ENCODE measurements around the gene HMG20A. TPM values are rescaled to one million over a fixed set of nuclear protein-coding genes. Genes with fewer than 3 reads are reported as not detected.
A peak's percentile ranks its signal among the peaks of the same experiment; 100 is the strongest.

The HMG20A gene
- total and polyA plus RNA-seq, 2 of the 13 experiments (the other 11 are each of a cell fraction or from before 2014, with no cell fraction given): 28.0 to 35.2 TPM

DNA sequence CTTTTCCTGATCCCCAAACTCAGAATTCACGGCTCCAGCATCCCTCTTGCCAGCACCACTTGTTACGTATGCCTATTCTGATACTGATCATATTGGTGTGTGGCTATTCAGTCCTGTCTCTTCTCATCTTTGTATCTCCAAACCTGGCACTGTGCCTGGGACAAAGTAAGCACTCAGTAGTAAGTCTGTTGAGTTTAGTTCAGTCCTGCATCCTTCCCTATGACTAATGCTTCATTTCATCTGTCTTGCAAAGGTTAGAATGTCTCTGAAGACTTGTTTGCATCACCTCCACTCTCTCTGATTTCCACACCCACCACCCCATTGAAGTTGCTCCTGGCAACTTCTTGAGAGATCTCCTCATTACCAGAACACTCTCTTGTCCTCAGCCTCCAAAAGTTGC, 80.3 kb downstream of the HMG20A start (continued):
- TF ChIP-seq MEIS2 (CRISPR knock-in tag; IDR thresholded peaks at IDR 0.05) (no peak), GATAD2A (CRISPR knock-in tag; IDR thresholded peaks at IDR 0.05) (no peak), CEBPB (IDR thresholded peaks at IDR 0.05; ENCODE audit: borderline replicate concordance, low read depth, low read length) (no peak)
- TF ChIP-seq, protein P1, sequence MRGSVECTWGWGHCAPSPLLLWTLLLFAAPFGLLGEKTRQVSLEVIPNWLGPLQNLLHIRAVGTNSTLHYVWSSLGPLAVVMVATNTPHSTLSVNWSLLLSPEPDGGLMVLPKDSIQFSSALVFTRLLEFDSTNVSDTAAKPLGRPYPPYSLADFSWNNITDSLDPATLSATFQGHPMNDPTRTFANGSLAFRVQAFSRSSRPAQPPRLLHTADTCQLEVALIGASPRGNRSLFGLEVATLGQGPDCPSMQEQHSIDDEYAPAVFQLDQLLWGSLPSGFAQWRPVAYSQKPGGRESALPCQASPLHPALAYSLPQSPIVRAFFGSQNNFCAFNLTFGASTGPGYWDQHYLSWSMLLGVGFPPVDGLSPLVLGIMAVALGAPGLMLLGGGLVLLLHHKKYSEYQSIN (CRISPR knock-in tag; IDR thresholded peaks at IDR 0.05; ENCODE audit: borderline replicate concordance): no peak
- TF ChIP-seq, protein P2, sequence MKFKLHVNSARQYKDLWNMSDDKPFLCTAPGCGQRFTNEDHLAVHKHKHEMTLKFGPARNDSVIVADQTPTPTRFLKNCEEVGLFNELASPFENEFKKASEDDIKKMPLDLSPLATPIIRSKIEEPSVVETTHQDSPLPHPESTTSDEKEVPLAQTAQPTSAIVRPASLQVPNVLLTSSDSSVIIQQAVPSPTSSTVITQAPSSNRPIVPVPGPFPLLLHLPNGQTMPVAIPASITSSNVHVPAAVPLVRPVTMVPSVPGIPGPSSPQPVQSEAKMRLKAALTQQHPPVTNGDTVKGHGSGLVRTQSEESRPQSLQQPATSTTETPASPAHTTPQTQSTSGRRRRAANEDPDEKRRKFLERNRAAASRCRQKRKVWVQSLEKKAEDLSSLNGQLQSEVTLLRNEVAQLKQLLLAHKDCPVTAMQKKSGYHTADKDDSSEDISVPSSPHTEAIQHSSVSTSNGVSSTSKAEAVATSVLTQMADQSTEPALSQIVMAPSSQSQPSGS (CRISPR knock-in tag; IDR thresholded peaks at IDR 0.05): no peak

DNA sequence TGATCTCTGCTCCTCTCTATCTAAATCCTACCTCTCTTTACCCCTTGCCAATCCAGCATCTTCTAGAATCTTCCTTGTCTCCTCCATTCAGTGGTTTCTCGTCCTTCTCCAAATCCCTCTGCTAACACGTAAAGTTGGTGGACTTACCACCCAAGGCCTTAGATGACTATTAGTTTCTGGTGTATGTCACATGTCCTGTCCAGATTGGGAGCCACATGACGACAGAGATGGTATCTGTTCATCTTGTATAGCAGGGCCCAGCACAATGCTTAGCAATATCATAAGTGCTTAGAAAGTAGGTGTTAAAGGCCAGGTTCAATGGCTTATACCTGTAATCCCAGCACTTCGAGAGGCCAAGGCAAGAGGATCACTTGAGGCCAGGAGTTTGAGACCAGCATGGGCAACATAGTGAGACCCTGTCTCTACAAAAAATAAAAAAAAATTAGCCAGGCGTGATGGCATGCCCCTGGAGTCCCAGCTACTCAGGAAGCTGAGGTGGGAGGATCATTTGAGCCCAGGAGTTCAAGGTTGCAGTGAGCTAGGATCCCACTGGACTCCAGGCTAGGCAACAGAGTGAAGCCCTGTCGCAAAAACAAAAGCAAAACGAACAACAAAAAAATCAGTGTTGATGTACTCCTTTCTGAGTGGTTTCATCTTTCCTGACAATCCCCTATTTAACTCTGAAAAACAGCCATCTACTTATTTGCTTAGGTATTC, 81.8 kb downstream of the HMG20A start:
- intact Hi-C loops (cut with micrococcal nuclease; ENCODE audit: unreplicated experiment) (no loop called here), in situ Hi-C loops (cut with HindIII; ENCODE audit: extremely low pct_ligation_motif_present, low pct_unique_long_range_greater_than_20kb) (loop anchor here (5.0 kb wide), 1 partner anchor 40 kb away; no protein-coding TSS in a partner anchor)
- POLR2A ChIA-PET: no interaction called here
- Histone ChIP-seq H3K79me2 (ENCODE audit: insufficient read depth, low read length) (no peaks in the 10 kb centered on the region), H3K4me2 (ENCODE audit: low read depth, low read length) (peak overlapping the region; percentile 5; the same call in 1 of the 2 replicates), H3K27me3 (ENCODE audit: control insufficient read depth in 1 of 2, insufficient read depth in 2 of 2, low read length in 2 of 2) (no peaks in the 10 kb centered on the region), H3K4me3 (replicated peaks in 1 of 3; ENCODE audit: insufficient read depth in 1 of 3, low read depth in 2 of 3, low read length in 3 of 3) (no peak overlapping the region), H3K27ac (ENCODE audit: extremely low read length, insufficient read depth, low read length) (no peak overlapping the region), H3K9me3 (ENCODE audit: low read length) (no peaks in the 10 kb centered on the region), H2AFZ (ENCODE audit: low read length) (no peak overlapping the region), H4K20me1 (ENCODE audit: insufficient read depth, low read length) (no peaks in the 10 kb centered on the region), H3K9ac (ENCODE audit: insufficient read depth, low read depth, low read length) (no peak overlapping the region), H3K36me3 (replicated peaks in 1 of 2; ENCODE audit: control insufficient read depth in 1 of 2, insufficient read depth in 2 of 2, low read length in 2 of 2) (no peaks in the 10 kb centered on the region), H3K4me1 (ENCODE audit: insufficient read depth, low read length) (peaks cover 61% of the 10 kb centered on the region)
- peak; percentile 49 for FAIRE-seq
- 44% methylated on average over 7 of the region's 7 CpGs for whole genome bisulfite sequencing (ENCODE audit: low lambda C conversion rate)
- BruUV-seq (replicated peaks): no TSS peak
- DNase-seq (ENCODE audit: low spot score): peak; percentile 23
- peak; percentile 57 for ATAC-seq
- CTCF ChIA-PET (ENCODE audit: low intra/inter-chr PET ratio, low total read pairs): no interaction called here
- TF ChIP-seq, protein P3, sequence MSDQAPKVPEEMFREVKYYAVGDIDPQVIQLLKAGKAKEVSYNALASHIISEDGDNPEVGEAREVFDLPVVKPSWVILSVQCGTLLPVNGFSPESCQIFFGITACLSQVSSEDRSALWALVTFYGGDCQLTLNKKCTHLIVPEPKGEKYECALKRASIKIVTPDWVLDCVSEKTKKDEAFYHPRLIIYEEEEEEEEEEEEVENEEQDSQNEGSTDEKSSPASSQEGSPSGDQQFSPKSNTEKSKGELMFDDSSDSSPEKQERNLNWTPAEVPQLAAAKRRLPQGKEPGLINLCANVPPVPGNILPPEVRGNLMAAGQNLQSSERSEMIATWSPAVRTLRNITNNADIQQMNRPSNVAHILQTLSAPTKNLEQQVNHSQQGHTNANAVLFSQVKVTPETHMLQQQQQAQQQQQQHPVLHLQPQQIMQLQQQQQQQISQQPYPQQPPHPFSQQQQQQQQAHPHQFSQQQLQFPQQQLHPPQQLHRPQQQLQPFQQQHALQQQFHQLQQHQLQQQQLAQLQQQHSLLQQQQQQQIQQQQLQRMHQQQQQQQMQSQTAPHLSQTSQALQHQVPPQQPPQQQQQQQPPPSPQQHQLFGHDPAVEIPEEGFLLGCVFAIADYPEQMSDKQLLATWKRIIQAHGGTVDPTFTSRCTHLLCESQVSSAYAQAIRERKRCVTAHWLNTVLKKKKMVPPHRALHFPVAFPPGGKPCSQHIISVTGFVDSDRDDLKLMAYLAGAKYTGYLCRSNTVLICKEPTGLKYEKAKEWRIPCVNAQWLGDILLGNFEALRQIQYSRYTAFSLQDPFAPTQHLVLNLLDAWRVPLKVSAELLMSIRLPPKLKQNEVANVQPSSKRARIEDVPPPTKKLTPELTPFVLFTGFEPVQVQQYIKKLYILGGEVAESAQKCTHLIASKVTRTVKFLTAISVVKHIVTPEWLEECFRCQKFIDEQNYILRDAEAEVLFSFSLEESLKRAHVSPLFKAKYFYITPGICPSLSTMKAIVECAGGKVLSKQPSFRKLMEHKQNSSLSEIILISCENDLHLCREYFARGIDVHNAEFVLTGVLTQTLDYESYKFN (CRISPR knock-in tag; conservative IDR thresholded peaks at IDR 0.05): 0 out of 2 replicates have a peak, but pooled peaks have one; percentile 28
- TF ChIP-seq SNRNP70 (IDR thresholded peaks at IDR 0.05; ENCODE audit: low read depth, low read length): no peak
- 0 out of 2 replicates have a peak, but pooled peaks have one; percentile 14 for TF ChIP-seq ZNF292 (CRISPR knock-in tag; IDR thresholded peaks at IDR 0.05; ENCODE audit: borderline replicate concordance, low read depth)
- TF ChIP-seq ZNF572 (CRISPR knock-in tag; IDR thresholded peaks at IDR 0.05): no peak
- no peak for TF ChIP-seq HHEX (CRISPR knock-in tag; IDR thresholded peaks at IDR 0.05)
- TF ChIP-seq ZNF121 (CRISPR knock-in tag; IDR thresholded peaks at IDR 0.05): peak; percentile 52
- TF ChIP-seq ZNF263 (CRISPR knock-in tag; IDR thresholded peaks at IDR 0.05): 0 out of 2 replicates have a peak, but pooled peaks have one; percentile 39
- TF ChIP-seq SRSF1 (optimal IDR thresholded peaks at IDR 0.05; ENCODE audit: low read depth, low read length): no peak
- TF ChIP-seq FLYWCH1 (CRISPR knock-in tag; IDR thresholded peaks at IDR 0.05): no peak
- TF ChIP-seq HNRNPLL (IDR thresholded peaks at IDR 0.05; ENCODE audit: low read depth, low read length, poor library complexity, severe bottlenecking): no peak

Measured in HepG2 (cell line).